ENCODE measurements around the gene ACTG1.

ACTG1 gene

GRCh38 chr17:81492202-81492601, 20.4 kb downstream of the ACTG1 start:
- no peak for DNase-seq

GRCh38 chr17:81491761-81492160, 20.8 kb downstream of the ACTG1 start:
- no peak for DNase-seq

GRCh38 chr17:81491181-81491581, 21.4 kb downstream of the ACTG1 start:
- peak; percentile 17 for DNase-seq

DNA sequence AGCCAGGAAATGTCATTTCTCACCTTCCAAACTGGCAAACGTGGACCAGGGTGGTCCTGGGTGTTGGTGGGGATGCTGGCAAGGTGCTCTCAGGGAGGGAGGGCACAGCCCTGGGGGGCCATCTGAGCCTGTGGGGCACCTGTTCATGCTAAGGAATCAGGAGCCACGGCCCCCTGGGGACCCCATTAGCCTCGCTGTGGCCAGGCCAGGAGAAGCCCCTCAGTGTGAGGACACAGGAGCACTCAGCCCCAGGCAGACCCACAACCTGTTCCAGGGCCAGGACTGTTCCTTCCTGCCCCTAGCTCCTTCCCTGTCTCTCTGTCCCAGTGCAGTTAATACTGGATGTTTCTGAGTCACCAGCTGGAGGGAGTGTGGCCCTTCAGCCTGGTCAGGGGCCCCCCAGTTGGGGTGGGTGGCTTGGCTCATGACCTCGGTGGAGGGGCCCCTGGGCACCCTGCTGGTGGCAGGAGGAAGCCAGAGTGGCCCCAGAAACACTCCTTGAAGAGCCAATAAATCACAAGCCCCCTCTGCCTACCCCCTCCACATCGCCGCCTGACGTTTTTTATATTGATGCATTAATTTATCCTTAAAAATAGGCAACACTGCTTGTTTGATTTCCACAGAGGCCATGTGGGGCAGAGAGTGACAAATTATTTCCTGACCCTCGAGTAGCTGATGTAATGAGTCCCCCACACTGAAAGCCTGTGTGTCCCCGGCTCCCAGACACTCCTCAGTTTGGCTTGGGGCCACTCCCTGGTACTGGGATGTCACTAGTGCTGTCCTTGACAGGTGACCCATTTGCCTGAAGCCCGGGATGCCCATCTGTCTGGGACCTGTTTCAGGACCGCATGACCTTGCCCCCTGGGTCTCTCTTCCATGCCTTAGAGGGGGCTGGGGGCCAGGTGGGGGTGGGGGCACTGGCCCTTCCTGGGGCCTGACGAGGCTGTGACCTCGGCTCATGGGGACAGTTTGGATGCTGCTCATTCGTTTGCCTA, 22.3 kb downstream of the ACTG1 start:
- DNase-seq = no peak

DNA sequence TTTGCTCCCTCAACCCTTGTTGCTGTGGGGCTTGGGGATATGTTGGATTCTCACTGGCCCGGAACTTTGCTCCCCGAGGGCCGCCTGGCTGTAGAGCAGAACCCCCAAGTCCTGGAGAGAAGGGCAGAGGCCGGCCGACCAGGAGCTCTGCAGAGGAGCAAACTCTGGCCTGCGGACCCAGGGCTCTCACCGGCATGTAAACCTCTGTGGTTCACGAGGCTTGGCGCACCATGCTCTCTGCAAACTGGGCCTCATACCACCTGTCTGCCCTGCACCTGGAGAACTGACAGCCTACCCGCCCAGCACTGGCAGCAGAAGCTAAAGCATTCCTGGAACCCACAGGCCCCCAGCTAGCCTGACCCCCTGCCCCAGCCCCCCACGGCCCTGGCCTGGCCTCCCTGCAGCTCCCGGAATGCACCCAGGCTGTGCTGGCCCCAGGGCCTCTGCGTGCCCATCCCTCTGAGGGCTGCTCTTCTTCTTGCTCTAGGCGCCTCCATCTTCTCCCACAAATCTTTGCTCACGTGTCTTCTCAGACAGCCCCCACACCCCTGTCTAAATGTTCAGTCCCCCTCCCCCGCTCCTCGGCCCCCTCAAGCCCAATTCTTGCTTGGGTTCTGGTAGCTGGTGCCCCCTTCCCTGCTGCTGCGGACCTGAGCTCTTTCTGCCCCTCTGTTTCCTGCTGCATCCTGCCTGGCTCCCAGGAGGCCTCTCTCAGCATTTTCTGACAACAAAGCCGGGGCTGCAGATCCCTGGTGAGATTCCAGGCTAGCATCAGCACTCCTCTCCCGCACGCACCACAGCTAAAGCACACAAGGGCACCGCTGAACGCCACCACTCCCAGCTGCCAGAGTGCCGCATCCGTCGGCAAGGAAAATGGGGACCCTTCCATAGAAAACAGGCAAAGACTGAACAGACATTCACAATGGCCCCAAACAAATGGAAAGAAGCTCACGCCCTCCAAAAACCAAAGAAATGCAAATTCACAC, 23.3 kb downstream of the ACTG1 start:
- no peak for DNase-seq

DNA sequence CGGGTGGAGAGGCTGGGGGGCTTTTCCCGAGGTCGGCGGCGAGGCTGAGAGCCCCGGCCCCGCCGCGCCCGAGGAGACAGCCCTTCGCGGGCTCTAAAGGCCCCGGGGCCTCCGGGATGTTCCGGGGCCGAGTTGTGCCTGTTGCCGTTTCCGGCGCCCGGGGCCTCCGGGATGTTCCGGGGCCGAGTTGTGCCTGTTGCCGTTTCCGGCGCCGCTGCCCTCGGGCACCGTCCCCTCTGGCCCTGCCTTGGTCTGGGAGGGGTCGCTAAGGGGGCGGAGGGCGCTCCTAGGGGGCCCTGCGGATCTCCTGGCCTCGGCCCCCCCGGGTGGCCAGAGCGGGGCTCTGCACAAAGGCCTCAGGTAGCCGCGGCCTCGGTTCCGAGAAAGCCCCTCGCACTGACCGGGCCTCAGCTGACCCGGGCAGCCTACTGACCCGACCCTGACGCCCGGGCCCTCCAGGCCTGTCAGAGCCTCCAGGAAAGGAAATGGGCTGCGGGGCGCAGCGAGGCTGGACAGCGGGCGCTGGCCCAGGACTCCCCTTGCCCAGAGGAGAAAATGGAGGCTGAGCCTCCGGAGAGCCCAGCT, 24.2 kb downstream of the ACTG1 start:
- no peak for DNase-seq

- DNase-seq = peak; percentile 83
These were observed 24.9 kb downstream of the ACTG1 start for GRCh38 chr17:81487487-81488275.

GRCh38 chr17:81487089-81487486, 25.5 kb downstream of the ACTG1 start:
- DNase-seq = no peak

DNA sequence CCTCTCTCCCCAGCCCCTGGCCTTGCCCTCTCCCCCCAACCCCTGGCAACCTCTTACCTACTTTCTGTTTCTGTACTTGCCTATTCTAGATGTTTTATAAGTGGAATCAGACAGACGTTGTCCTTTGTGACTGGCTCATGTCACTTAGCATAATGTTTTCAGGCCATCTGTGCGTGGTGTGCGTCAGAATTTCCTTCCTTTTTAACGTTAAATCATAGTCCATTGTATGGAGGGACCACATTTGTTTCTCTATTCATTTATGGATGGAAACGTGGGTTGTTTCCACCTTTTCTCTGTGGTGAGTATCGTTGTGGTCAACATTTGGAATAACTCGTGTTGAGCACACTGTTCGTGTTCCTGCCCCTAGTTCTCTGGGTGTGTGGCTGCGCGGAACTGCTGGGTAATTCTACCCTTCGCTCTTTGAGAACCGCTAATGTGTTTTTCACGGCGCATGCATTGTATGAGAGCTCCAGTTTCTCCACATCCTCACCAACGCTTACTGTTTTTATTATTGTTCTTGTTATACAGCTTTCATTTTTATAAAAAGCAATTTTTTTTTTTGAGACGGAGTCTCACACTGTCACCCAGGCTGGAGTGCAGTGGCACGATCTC, 26.3 kb downstream of the ACTG1 start:
- no peak for DNase-seq

- DNase-seq = peak; percentile 89
These were observed 28.2 kb downstream of the ACTG1 start for GRCh38 chr17:81484195-81484979.

- DNase-seq = no peak
These were observed 28.8 kb downstream of the ACTG1 start for GRCh38 chr17:81483862-81484194.

- no peak for DNase-seq
These were observed 29.3 kb downstream of the ACTG1 start for GRCh38 chr17:81483085-81483861.

DNA sequence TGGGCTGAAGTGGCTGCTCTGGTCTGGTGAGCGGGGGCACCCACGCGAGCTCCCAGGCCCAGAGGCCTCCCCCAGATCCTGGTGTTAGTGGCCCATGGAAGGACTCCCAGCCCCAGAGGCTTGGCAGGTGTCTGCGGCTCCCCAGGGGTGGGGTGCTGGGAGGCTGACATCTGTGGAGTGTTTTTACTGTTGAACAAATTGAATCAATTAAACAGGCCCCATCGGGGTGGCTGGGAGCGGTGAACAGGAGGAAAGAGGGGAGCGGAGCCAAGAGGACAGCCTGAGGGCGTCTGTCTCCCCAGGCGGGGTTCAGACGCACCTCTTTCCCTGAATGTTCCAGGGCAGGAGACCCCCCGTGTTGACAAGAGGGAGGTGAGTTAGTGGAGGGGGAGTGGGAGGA, 29.9 kb downstream of the ACTG1 start:
- DNase-seq = no peak

DNA sequence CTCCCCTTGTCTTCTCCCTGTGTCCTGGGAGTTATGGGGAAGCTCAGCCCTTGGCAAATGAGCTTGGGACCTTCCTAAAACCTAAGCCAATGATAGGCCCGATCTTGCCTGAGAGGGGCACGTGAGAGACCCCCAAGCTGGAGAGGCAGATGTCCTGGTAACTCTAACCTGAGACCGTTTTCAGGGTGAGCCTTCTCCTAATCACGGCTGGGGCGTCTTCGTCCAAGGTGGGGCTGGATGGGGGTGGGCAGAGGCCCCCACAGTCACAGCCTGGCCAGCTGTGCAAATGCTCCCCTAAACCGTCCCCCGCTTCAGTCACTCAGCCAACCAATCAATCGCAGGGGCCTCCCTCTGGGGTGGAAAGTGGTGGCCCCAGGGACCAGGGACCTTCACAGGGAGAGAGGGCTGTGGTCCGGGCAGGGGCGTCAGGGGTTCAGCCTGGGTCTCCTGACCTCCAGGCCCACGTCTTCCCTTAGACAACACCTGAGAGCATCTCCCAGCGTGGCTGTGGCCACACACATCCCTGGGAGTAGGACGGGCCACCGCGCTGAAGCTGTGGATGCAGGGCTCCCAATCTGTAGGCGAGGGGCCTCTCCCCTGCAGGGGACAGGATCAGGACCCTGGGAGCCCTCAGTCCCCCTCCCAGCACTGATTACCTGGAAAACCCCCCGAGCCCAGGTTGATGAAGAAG, 30.6 kb downstream of the ACTG1 start:
- DNase-seq = no peak

- peak; percentile 68 for DNase-seq
These were observed 31.4 kb downstream of the ACTG1 start for GRCh38 chr17:81481073-81481799.

DNA sequence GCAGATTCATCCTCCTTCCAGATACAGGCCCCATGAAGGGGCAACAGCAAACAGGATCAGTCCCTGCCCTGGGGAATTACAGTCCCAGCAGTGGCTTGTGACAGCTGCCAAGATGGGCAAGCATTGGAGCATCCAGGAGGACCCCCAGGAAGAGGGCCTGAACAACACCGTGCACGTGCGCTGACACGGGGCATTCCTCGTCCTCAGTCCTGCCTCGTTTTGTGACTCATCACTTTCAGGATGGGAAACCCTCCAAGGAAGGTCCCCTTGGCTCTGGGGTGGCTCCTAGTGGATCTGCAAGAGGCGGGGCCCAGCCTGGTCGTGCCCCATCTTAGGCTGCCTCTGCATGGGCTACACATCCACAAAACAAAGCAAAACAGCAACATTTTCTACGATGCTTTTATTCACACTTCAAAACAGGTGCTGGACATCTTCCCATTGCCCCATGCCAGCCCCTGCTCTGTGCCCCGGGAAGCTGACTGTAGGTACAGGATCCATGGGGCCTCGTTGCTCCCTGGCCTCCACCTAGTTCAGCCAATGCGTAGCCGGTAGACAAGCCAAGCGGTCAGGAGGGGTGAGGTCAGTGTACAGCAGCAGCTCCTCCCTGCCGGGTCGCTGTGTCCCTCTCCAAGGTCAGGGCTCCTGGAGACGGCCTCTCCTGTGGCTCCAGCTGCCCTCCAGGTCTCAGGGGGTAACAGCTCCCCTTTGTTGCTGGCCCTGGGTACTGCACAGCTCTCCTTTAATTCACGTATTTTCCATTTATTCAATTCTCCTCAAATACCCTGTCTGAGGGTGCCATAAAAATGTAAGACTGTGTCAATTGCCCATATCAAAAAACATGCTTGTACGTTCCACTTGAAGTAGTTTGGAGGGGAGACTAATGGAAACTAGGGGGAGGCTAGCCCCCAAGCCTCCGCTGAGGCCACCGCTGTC, 32.2 kb downstream of the ACTG1 start:
- DNase-seq = no peak

GRCh38 chr17:81479175-81480071, 33.2 kb downstream of the ACTG1 start:
- no peak for DNase-seq

Measured in activated CD8-positive, alpha-beta memory T cell treated with anti-CD3 and anti-CD28 coated beads, Interleukin-2, amount 50 U/mL, for 4 hours (primary cell).